NCI-H526 (cell line): ENCODE results near the gene GEN1.
A peak's percentile ranks its signal among the peaks of the same experiment; 100 is the strongest.

Experiments used
- DNase-seq, 2 experiments: peaks; one replicate each; lab custom pipeline; 2025; lab: John Stamatoyannopoulos, UW

Gene GEN1

GRCh38 chr2:17752892-17753802 lies 791 bp upstream of the GEN1 start:
- peak; percentile 69 to 87 for DNase-seq

DNA sequence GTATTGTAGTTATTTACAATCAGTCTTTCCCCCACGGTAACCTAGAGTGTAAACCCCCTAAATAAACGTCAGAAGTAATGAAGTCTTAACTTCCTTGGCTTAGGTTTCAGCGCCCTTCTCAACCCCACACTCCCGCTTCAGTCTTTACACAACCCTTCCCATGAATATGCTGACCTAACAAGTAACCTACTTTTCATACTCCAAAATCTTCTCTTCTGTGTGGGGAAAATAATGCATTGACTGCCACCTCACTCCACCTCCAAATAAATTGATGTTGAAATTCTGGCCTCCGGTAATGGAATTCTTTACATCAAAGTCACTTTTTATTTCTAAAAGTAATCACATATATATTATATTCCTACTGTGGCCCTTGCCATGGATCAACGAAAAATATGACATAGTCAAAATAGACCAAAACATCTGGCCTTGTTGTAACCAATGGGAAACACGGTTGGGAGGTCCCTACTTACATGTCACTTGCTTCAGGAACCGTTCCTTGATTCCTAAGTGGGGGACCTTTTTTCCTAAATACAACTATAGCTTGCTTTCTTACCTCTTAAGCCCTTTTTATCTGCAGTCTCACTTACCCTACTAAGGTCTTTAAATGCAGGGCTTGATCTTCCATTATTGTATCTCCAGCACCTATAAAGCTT lies 961 bp downstream of the GEN1 start:
- peak; percentile 15 to 24 for DNase-seq

DNA sequence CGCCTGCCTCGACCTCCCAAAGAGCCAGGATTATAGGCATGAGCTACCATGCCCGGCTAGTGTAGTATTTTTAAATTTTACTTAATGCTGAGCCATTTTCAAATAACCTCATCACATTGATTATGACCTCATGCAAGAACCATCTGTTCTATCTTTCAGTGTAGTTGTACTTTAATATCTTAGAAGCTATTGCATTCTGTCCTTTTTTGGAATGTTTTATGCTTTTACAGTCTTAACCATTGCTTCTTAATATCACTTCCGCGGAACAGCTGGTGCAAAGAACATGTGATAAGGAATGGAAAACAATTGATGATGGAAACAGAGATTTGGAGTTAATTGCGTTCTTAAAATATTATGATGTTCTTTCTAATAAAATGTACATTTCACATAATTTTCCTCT lies 2.7 kb downstream of the GEN1 start:
- DNase-seq: no peak

GRCh38 chr2:17757321-17757720 lies 3.4 kb downstream of the GEN1 start:
- peak in 1 of 2 experiments; percentile 5 for DNase-seq

GRCh38 chr2:17758118-17758517 lies 4.2 kb downstream of the GEN1 start:
- DNase-seq: no peak

- DNase-seq: no peak
These were observed 5.9 kb downstream of the GEN1 start for GRCh38 chr2:17759805-17760204.

DNA sequence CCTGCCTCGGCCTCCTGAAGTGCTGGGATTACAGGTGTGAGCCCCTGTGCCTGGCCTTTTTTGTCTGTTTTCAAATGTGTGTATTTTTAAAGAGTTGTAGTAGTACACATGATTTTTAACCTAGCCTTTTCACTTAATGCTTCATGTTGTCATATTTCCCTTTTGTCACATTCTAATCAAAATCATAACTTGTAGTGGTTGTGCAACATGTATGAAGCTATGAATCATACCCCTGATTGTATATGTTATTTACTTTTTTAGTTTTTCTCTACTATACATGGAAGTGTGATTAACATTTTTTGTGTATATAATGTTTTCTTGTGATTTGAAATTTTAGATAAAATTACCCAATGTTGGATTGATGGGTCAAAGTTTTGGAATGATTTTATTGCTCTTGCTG lies 8.5 kb downstream of the GEN1 start:
- no peak for DNase-seq

- no peak for DNase-seq
These were observed 9.8 kb downstream of the GEN1 start for GRCh38 chr2:17763641-17764333.

- no peak for DNase-seq
These were observed 11.5 kb downstream of the GEN1 start for GRCh38 chr2:17765398-17765797.

GRCh38 chr2:17768894-17769293 lies 15.0 kb downstream of the GEN1 start:
- no peak for DNase-seq

- DNase-seq: no peak
These were observed 18.0 kb downstream of the GEN1 start for GRCh38 chr2:17771956-17772355.

- no peak for DNase-seq
These were observed 18.6 kb downstream of the GEN1 start for GRCh38 chr2:17772532-17772931.

- DNase-seq: no peak
These were observed 26.6 kb downstream of the GEN1 start for GRCh38 chr2:17780546-17780945.

- no peak for DNase-seq
These were observed 27.5 kb downstream of the GEN1 start for GRCh38 chr2:17781482-17781881.

DNA sequence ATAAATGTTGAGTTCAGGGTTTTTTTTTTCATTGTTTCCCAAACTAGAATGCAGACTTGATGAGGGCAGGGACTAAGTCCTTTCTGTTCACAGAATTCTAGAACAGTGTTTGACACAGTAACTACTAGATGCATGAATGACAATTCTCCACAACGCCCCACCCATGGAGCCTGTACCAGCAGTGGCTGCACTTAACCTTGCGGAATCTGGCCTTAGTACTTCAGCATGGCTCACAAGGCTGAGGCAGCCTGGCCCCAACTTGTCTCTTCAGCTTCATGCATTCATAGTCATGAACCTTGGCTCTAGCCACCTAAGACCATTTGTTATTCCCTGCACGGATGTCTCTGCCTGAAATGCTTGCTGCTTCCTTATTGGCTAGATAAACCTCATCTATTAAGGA lies 32.8 kb downstream of the GEN1 start:
- DNase-seq: no peak

DNA sequence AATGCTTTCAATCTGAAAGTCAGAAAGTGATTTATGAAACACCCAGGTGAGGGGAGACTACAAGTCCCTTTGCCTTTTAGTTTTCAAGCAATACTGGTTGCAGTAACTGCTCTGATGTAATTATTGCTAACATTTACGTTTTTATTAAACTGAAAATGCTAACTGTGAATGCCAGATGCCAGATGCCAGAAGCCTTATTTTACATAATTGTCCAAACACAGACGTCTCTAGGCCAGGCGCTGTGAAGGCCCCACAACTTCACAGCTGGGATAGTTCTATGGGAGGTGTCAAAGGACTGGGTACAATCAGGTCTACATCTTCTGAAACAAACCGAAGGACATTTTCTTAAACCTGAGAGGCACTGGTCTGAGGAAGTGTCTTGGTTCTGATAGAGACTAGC lies 34.8 kb downstream of the GEN1 start:
- DNase-seq: no peak

DNA sequence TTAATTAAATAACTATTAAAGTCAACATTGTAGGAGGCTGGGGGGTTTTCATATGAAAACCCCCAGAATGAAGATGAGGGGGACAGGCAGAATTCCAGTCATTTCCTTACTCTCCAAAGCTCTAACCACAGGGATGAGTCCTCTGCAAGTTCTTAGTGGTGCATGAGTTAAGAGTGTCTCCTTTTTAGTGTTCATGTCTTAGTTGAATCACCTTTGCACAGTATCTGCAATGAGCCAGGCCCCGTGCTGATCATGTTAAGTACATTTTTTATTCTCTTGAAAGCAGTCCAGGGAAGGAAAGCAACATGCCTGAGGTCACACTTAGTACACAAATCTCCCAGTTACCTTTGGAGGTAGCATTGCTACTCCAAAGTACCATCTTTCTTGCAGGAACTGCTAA lies 36.6 kb downstream of the GEN1 start:
- DNase-seq: no peak

DNA sequence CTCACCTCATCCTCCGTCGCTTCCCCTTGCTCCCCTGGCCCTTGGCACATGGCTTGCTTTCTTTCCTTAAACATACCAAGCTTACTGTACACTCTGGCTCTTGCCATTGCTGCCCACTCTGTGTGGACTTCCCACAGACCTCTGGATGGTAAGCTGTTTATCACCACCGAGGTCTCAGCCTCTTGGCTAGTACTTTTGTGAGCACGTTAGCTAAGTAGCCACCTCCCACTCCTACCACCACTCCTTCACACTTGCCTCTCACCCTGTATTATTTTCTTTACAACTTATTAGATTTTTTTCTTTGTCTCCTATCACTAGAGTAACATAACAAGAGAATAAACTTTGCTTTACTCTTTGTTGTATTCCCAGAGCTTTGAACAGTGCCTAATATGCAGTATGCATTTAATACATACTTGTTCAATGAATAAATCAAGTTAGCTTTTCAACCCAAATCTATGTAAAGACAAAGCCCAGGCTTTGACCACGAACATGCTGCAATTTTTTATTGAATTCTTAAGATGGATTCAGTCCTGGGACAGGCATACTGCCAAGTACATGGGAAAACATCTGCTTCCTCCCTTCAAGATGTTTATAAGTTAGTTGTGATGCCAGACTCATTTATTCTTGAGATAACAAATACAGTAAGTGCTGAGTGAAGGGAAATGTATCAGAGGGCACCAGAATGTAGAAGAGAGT lies 37.3 kb downstream of the GEN1 start:
- no peak for DNase-seq

DNA sequence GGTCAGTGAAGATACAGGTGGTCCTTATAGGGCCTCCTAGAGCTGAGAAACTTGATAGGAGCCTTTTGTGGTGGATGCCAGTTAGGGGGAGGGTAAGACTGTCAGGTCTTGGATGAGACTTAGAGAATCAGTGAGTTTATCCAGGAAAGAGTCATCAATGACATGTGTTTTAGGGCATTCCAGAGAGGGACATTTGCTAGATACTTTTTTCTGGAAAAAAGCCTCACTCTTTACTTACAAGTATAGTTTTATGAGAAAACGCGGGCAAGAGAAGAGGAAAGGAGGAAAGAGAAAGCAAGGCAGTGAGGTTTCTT lies 37.8 kb downstream of the GEN1 start:
- DNase-seq: no peak

GRCh38 chr2:17792515-17792914 lies 38.6 kb downstream of the GEN1 start:
- no peak for DNase-seq

GRCh38 chr2:17793296-17793695 lies 39.4 kb downstream of the GEN1 start:
- DNase-seq: no peak

GRCh38 chr2:17793803-17794354 lies 39.9 kb downstream of the GEN1 start:
- DNase-seq: no peak
